Measurements from ENCODE around the gene OBSL1. TPM values are rescaled to one million over a fixed set of nuclear protein-coding genes. Genes with fewer than 3 reads are reported as not detected.

OBSL1 gene
- total RNA-seq, 1 experiment from 2014 or later = not detected

GRCh38 chr2:219538504-219538951 is 32.8 kb downstream of the OBSL1 start:
- Histone ChIP-seq H3K27ac (ENCODE audit: low read length) (no peak overlapping the region), H3K4me2 (ENCODE audit: low read depth, low read length, poor library complexity, severe bottlenecking) (no peak overlapping the region), H3K27me3 (ENCODE audit: low read length) (no peaks in the 10 kb centered on the region), H3K36me3 (ENCODE audit: insufficient read depth, low read length) (peaks cover 9% of the 10 kb centered on the region; the same call in 1 of the 2 replicates), H3K9me3 (ENCODE audit: low read length) (no peaks in the 10 kb centered on the region), H4K20me1 (ENCODE audit: insufficient read depth, low read depth, low read length) (peaks cover 7% of the 10 kb centered on the region), H3K4me1 (ENCODE audit: low read length) (peaks cover 15% of the 10 kb centered on the region), H3K79me2 (ENCODE audit: low read length) (peaks cover 9% of the 10 kb centered on the region), H2AFZ (ENCODE audit: low read length) (no peak overlapping the region), H3K9me2 (replicated peaks; ENCODE audit: insufficient read depth, low read length) (no peaks in the 10 kb centered on the region), H3K4me3 (ENCODE audit: low read length) (no peak overlapping the region), H3K9ac (ENCODE audit: low read length) (no peak overlapping the region)
- DNase-seq = no peak

GRCh38 chr2:219537657-219538488 is 33.5 kb downstream of the OBSL1 start:
- Histone ChIP-seq H3K36me3 (ENCODE audit: insufficient read depth, low read length) (peaks cover 9% of the 10 kb centered on the region; the same call in 1 of the 2 replicates), H3K27me3 (ENCODE audit: low read length) (no peaks in the 10 kb centered on the region), H3K9me3 (ENCODE audit: low read length) (no peaks in the 10 kb centered on the region), H3K9me2 (replicated peaks; ENCODE audit: insufficient read depth, low read length) (no peaks in the 10 kb centered on the region), H3K4me3 (ENCODE audit: low read length) (no peak overlapping the region), H4K20me1 (ENCODE audit: insufficient read depth, low read depth, low read length) (peaks cover 7% of the 10 kb centered on the region), H3K27ac (ENCODE audit: low read length) (no peak overlapping the region), H3K4me1 (ENCODE audit: low read length) (peaks cover 15% of the 10 kb centered on the region), H3K79me2 (ENCODE audit: low read length) (peaks cover 9% of the 10 kb centered on the region), H2AFZ (ENCODE audit: low read length) (no peak overlapping the region), H3K9ac (ENCODE audit: low read length) (no peak overlapping the region), H3K4me2 (ENCODE audit: low read depth, low read length, poor library complexity, severe bottlenecking) (no peak overlapping the region)
- peak; percentile 52 for DNase-seq

- DNase-seq = no peak
- no peak overlapping the region for H3K9ac ChIP-seq (ENCODE audit: low read length)
- H3K79me2 ChIP-seq (ENCODE audit: low read length) = peaks cover under 1% of the 10 kb centered on the region; the same call in 1 of the 2 replicates
- no peak overlapping the region for H3K4me2 ChIP-seq (ENCODE audit: low read depth, low read length, poor library complexity, severe bottlenecking)
- H3K27me3 ChIP-seq (ENCODE audit: low read length) = no peaks in the 10 kb centered on the region
- H4K20me1 ChIP-seq (ENCODE audit: insufficient read depth, low read depth, low read length) = no peaks in the 10 kb centered on the region
- H3K27ac ChIP-seq (ENCODE audit: low read length) = no peak overlapping the region
- H3K36me3 ChIP-seq (ENCODE audit: insufficient read depth, low read length) = peaks cover 9% of the 10 kb centered on the region; the same call in 1 of the 2 replicates
- H3K9me2 ChIP-seq (replicated peaks; ENCODE audit: insufficient read depth, low read length) = no peaks in the 10 kb centered on the region
- no peak overlapping the region for H3K4me3 ChIP-seq (ENCODE audit: low read length)
- H2AFZ ChIP-seq (ENCODE audit: low read length) = no peak overlapping the region
- peaks cover 7% of the 10 kb centered on the region for H3K4me1 ChIP-seq (ENCODE audit: low read length)
- no peaks in the 10 kb centered on the region for H3K9me3 ChIP-seq (ENCODE audit: low read length)
These were observed 34.4 kb downstream of the OBSL1 start for GRCh38 chr2:219536967-219537366.

GRCh38 chr2:219536425-219536824 is 34.9 kb downstream of the OBSL1 start:
- peaks cover 9% of the 10 kb centered on the region; the same call in 1 of the 2 replicates for H3K36me3 ChIP-seq (ENCODE audit: insufficient read depth, low read length)
- H3K4me1 ChIP-seq (ENCODE audit: low read length) = peaks cover 2% of the 10 kb centered on the region; the same call in 1 of the 2 replicates
- H3K9me3 ChIP-seq (ENCODE audit: low read length) = no peaks in the 10 kb centered on the region
- no peak overlapping the region for H3K27ac ChIP-seq (ENCODE audit: low read length)
- no peak overlapping the region for H3K4me2 ChIP-seq (ENCODE audit: low read depth, low read length, poor library complexity, severe bottlenecking)
- H3K9me2 ChIP-seq (replicated peaks; ENCODE audit: insufficient read depth, low read length) = no peaks in the 10 kb centered on the region
- no peaks in the 10 kb centered on the region for H4K20me1 ChIP-seq (ENCODE audit: insufficient read depth, low read depth, low read length)
- H2AFZ ChIP-seq (ENCODE audit: low read length) = no peak overlapping the region
- no peak overlapping the region for H3K9ac ChIP-seq (ENCODE audit: low read length)
- no peaks in the 10 kb centered on the region for H3K79me2 ChIP-seq (ENCODE audit: low read length)
- H3K4me3 ChIP-seq (ENCODE audit: low read length) = no peak overlapping the region
- no peak for DNase-seq
- H3K27me3 ChIP-seq (ENCODE audit: low read length) = no peaks in the 10 kb centered on the region

- Histone ChIP-seq H3K79me2 (ENCODE audit: low read length) (no peaks in the 10 kb centered on the region), H4K20me1 (ENCODE audit: insufficient read depth, low read depth, low read length) (0 out of 2 replicates have a peak, but pooled peaks cover 7% of the 10 kb centered on the region), H3K9ac (ENCODE audit: low read length) (no peak overlapping the region), H3K4me1 (ENCODE audit: low read length) (peaks cover 3% of the 10 kb centered on the region), H3K9me2 (replicated peaks; ENCODE audit: insufficient read depth, low read length) (no peaks in the 10 kb centered on the region), H3K9me3 (ENCODE audit: low read length) (no peaks in the 10 kb centered on the region), H2AFZ (ENCODE audit: low read length) (no peak overlapping the region), H3K4me2 (ENCODE audit: low read depth, low read length, poor library complexity, severe bottlenecking) (no peak overlapping the region), H3K36me3 (ENCODE audit: insufficient read depth, low read length) (no peaks in the 10 kb centered on the region), H3K27ac (ENCODE audit: low read length) (no peak overlapping the region), H3K27me3 (ENCODE audit: low read length) (0 out of 2 replicates have a peak, but pooled peaks cover 2% of the 10 kb centered on the region), H3K4me3 (ENCODE audit: low read length) (no peak overlapping the region)
- DNase-seq = no peak
These were observed 37.2 kb downstream of the OBSL1 start for GRCh38 chr2:219533930-219534661.

- no peaks in the 10 kb centered on the region for H3K36me3 ChIP-seq (ENCODE audit: insufficient read depth, low read length)
- no peak overlapping the region for H3K4me2 ChIP-seq (ENCODE audit: low read depth, low read length, poor library complexity, severe bottlenecking)
- H3K4me1 ChIP-seq (ENCODE audit: low read length) = peaks cover 3% of the 10 kb centered on the region
- no peaks in the 10 kb centered on the region for H3K79me2 ChIP-seq (ENCODE audit: low read length)
- no peaks in the 10 kb centered on the region for H3K9me2 ChIP-seq (replicated peaks; ENCODE audit: insufficient read depth, low read length)
- H4K20me1 ChIP-seq (ENCODE audit: insufficient read depth, low read depth, low read length) = 0 out of 2 replicates have a peak, but pooled peaks cover 7% of the 10 kb centered on the region
- H3K4me3 ChIP-seq (ENCODE audit: low read length) = no peak overlapping the region
- DNase-seq = no peak
- H3K27me3 ChIP-seq (ENCODE audit: low read length) = 0 out of 2 replicates have a peak, but pooled peaks cover 2% of the 10 kb centered on the region
- H3K27ac ChIP-seq (ENCODE audit: low read length) = no peak overlapping the region
- no peak overlapping the region for H3K9ac ChIP-seq (ENCODE audit: low read length)
- H2AFZ ChIP-seq (ENCODE audit: low read length) = no peak overlapping the region
- no peaks in the 10 kb centered on the region for H3K9me3 ChIP-seq (ENCODE audit: low read length)
These were observed 39.0 kb downstream of the OBSL1 start for GRCh38 chr2:219532378-219532649.

- no peak overlapping the region for H3K9ac ChIP-seq (ENCODE audit: low read length)
- no peaks in the 10 kb centered on the region for H3K9me2 ChIP-seq (replicated peaks; ENCODE audit: insufficient read depth, low read length)
- H3K79me2 ChIP-seq (ENCODE audit: low read length) = no peaks in the 10 kb centered on the region
- H2AFZ ChIP-seq (ENCODE audit: low read length) = no peak overlapping the region
- no peaks in the 10 kb centered on the region for H3K36me3 ChIP-seq (ENCODE audit: insufficient read depth, low read length)
- H3K27me3 ChIP-seq (ENCODE audit: low read length) = 0 out of 2 replicates have a peak, but pooled peaks cover 2% of the 10 kb centered on the region
- H3K4me2 ChIP-seq (ENCODE audit: low read depth, low read length, poor library complexity, severe bottlenecking) = no peak overlapping the region
- no peak overlapping the region for H3K4me3 ChIP-seq (ENCODE audit: low read length)
- no peak for DNase-seq
- no peak overlapping the region for H3K27ac ChIP-seq (ENCODE audit: low read length)
- H3K9me3 ChIP-seq (ENCODE audit: low read length) = no peaks in the 10 kb centered on the region
- H3K4me1 ChIP-seq (ENCODE audit: low read length) = peaks cover 3% of the 10 kb centered on the region
- 0 out of 2 replicates have a peak, but pooled peaks cover 7% of the 10 kb centered on the region for H4K20me1 ChIP-seq (ENCODE audit: insufficient read depth, low read depth, low read length)
These were observed 39.5 kb downstream of the OBSL1 start for GRCh38 chr2:219531639-219532377.

Data from Karpas-422 (cell line).